ENCODE data around the gene THUMPD3.

DNA sequence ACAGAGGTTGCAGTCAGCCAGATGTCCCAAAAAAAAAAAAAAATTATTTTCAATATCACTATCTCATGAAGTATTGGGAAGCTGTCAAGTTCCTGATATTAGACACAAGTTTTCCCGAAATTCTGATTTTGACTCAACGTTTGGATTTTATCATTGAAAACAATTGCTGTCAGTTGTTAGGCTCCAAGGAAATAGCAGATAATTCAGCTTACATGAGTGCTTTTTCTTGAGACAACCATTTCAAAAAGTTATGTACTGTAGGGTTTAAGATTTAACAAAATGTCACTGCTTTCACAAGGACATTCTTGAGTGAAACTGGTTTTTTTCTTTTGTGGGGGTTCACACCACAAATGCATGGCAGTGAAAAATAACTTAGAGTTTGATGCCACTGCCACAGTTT, 25.3 kb downstream of the THUMPD3 start:
- TF ChIP-seq, protein P1, sequence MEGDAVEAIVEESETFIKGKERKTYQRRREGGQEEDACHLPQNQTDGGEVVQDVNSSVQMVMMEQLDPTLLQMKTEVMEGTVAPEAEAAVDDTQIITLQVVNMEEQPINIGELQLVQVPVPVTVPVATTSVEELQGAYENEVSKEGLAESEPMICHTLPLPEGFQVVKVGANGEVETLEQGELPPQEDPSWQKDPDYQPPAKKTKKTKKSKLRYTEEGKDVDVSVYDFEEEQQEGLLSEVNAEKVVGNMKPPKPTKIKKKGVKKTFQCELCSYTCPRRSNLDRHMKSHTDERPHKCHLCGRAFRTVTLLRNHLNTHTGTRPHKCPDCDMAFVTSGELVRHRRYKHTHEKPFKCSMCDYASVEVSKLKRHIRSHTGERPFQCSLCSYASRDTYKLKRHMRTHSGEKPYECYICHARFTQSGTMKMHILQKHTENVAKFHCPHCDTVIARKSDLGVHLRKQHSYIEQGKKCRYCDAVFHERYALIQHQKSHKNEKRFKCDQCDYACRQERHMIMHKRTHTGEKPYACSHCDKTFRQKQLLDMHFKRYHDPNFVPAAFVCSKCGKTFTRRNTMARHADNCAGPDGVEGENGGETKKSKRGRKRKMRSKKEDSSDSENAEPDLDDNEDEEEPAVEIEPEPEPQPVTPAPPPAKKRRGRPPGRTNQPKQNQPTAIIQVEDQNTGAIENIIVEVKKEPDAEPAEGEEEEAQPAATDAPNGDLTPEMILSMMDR (conservative IDR thresholded peaks at IDR 0.05; ENCODE audit: low read depth, low read length) = no peak
- TF ChIP-seq FOS (IDR thresholded peaks at IDR 0.05; ENCODE audit: low read depth, low read length) (no peak), POLR2A (IDR thresholded peaks at IDR 0.05; ENCODE audit: low read depth, low read length) (no peak), RCOR1 (IDR thresholded peaks at IDR 0.05; ENCODE audit: insufficient replicate concordance, low read length) (no peak)

Measured in IMR-90 (cell line).